ENCODE results near the gene RPP25. TPM values are rescaled to one million over a fixed set of nuclear protein-coding genes. Genes with fewer than 3 reads are reported as not detected.

Gene RPP25
- total and polyA plus RNA-seq, 2 of the 13 experiments (the other 11 are each of a cell fraction or from before 2014, with no cell fraction given), result 0.05 to 0.11 TPM

- Histone ChIP-seq H3K27me3 (ENCODE audit: control insufficient read depth in 1 of 2, insufficient read depth in 2 of 2, low read length in 2 of 2) (no peaks in the 10 kb centered on the region), H3K9me3 (ENCODE audit: low read length) (no peaks in the 10 kb centered on the region), H3K9ac (ENCODE audit: insufficient read depth, low read depth, low read length) (no peak overlapping the region), H3K4me1 (ENCODE audit: insufficient read depth, low read length) (peaks cover 1% of the 10 kb centered on the region), H2AFZ (ENCODE audit: low read length) (no peak overlapping the region), H3K27ac (ENCODE audit: extremely low read length, insufficient read depth, low read length) (no peak overlapping the region), H3K4me2 (ENCODE audit: low read depth, low read length) (no peak overlapping the region), H3K4me3 (replicated peaks in 1 of 3; ENCODE audit: insufficient read depth in 1 of 3, low read depth in 2 of 3, low read length in 3 of 3) (no peak overlapping the region), H4K20me1 (ENCODE audit: insufficient read depth, low read length) (no peaks in the 10 kb centered on the region), H3K79me2 (ENCODE audit: insufficient read depth, low read length) (peaks cover 6% of the 10 kb centered on the region), H3K36me3 (replicated peaks in 1 of 2; ENCODE audit: control insufficient read depth in 1 of 2, insufficient read depth in 2 of 2, low read length in 2 of 2) (peaks cover 0 to 2% of the 10 kb centered on the region in 2 experiments; a peak in 1 of 5 replicates)
- ChIA-PET POLR2A (no interaction called here), CTCF (ENCODE audit: low intra/inter-chr PET ratio, low total read pairs) (no interaction called here)
- no peak for DNase-seq (ENCODE audit: low spot score)
- intact Hi-C loops (cut with micrococcal nuclease; ENCODE audit: unreplicated experiment), result no loop called here
- in situ Hi-C loops (cut with HindIII; ENCODE audit: extremely low pct_ligation_motif_present, low pct_unique_long_range_greater_than_20kb), result no loop called here
- no TSS peak for BruUV-seq (replicated peaks)
- FAIRE-seq, result no peak
- no peak for ATAC-seq
- WGBS (ENCODE audit: low lambda C conversion rate), result 81% methylated on average over 7 of the region's 7 CpGs
- TF ChIP-seq ARNT2 (CRISPR knock-in tag; IDR thresholded peaks at IDR 0.05; ENCODE audit: low read depth) (no peak), ZKSCAN8 (CRISPR knock-in tag; IDR thresholded peaks at IDR 0.05; ENCODE audit: borderline replicate concordance) (no peak), HES4 (CRISPR knock-in tag; IDR thresholded peaks at IDR 0.05; ENCODE audit: borderline replicate concordance) (no peak), PBX2 (CRISPR knock-in tag; IDR thresholded peaks at IDR 0.05) (no peak), ZNF713 (CRISPR knock-in tag; IDR thresholded peaks at IDR 0.05) (no peak), ZZZ3 (CRISPR knock-in tag; IDR thresholded peaks at IDR 0.05; ENCODE audit: borderline replicate concordance) (no peak), ZNF788 (CRISPR knock-in tag; IDR thresholded peaks at IDR 0.05; ENCODE audit: borderline replicate concordance) (no peak), ZFYVE20 (CRISPR knock-in tag; IDR thresholded peaks at IDR 0.05; ENCODE audit: borderline replicate concordance, low read depth) (no peak), ZBTB3 (CRISPR knock-in tag; IDR thresholded peaks at IDR 0.05; ENCODE audit: borderline replicate concordance, low read depth) (no peak), ZNF367 (CRISPR knock-in tag; IDR thresholded peaks at IDR 0.05; ENCODE audit: borderline replicate concordance) (no peak), RFX1 (IDR thresholded peaks at IDR 0.05) (no peak)
Measured at GRCh38 chr15:75002398-75002797, 45.8 kb upstream of the RPP25 start.

All from HepG2 (cell line).